Esophagus squamous epithelium (tissue), 5 donors: ENCODE data around the gene PHYKPL. TPM values are rescaled to one million over a fixed set of nuclear protein-coding genes. Genes with fewer than 3 reads are reported as not detected.

Experiments
- DNase-seq: peaks from one replicate; lab custom pipeline; 2025; lab: John Stamatoyannopoulos, UW
- H3K27ac ChIP-seq, 4 donors: fragments of 200-600 bp; sonication (generic); one replicate each; pipeline ENCODE4 v1.5.1; 2016 to 2019; ENCODE audit warnings: mild to moderate bottlenecking in 1 of 4
- H3K27me3 ChIP-seq, 4 donors: fragments of 200-600 bp; sonication (generic); 1 replicate in 3 of 4; 2 replicates in 1 of 4; pipeline versions ENCODE4 v1.5.1 to v1.6.0; 2017 to 2021; ENCODE audit warnings: antibody characterized with exemption in 1 of 4
- H3K36me3 ChIP-seq, 3 donors: fragments of 200-600 bp; sonication (generic); one replicate each; pipeline ENCODE4 v1.5.1; 2016 to 2019
- H3K4me1 ChIP-seq, 3 donors: fragments of 200-600 bp; sonication (generic); one replicate each; pipeline ENCODE4 v1.5.1; 2017 to 2019
- H3K4me3 ChIP-seq, 4 donors: fragments of 200-600 bp; sonication (generic); 1 replicate in 3 of 4; 2 replicates in 1 of 4; pipeline ENCODE4 v1.5.1; 2016 to 2019; ENCODE audit warnings: mild to moderate bottlenecking in 2 of 4, moderate library complexity in 1 of 4
- H3K9me3 ChIP-seq, 3 donors: fragments of 200-600 bp; sonication (generic); one replicate each; pipeline ENCODE4 v1.5.1; 2016 to 2019
- POLR2A ChIP-seq, 4 donors: fragments of 450-650 bp; IDR thresholded peaks; one replicate each; pipeline ENCODE4 v1.6.1; 2017; ENCODE audit warnings: antibody characterized with exemption in 4 of 4, mild to moderate bottlenecking in 4 of 4, moderate library complexity in 3 of 4
- WGBS, 2 donors: methylation state at CpG; one replicate each; pipeline ENCODE4 v1.1.5; 2018; 5-methylcytosine and 5-hydroxymethylcytosine counted together
- intact Hi-C: fragments of 100-400 bp; cut with DNase I; formaldehyde crosslinking; loops from one replicate; pipeline ENCODE4 v1.15.0; 2022
- total RNA-seq, 4 donors: library from RNA; depleted of rRNA; stranded (reverse); fragments of >200 nt; gene quantifications; one replicate each; pipeline ENCODE4 v1.1.0, GENCODE V29; 2016
- TF ChIP-seq, protein P1 (sequence below), 6 experiments: fragments of 450-650 bp in 4 of 6; fragments of 200-600 bp in 2 of 6; sonication (generic) in 2 of 6; IDR thresholded peaks; one replicate each; pipeline ENCODE4 v1.5.1; 2016 to 2019; ENCODE audit warnings: antibody characterized with exemption in 6 of 6, mild to moderate bottlenecking in 4 of 6, moderate library complexity in 4 of 6
- donor health status: DM: yes; HTN: yes; CAD: no.

The PHYKPL gene
- total RNA-seq, 4 donors from 2014 or later = 15.8 to 57.4 (median 21.9) TPM

DNA sequence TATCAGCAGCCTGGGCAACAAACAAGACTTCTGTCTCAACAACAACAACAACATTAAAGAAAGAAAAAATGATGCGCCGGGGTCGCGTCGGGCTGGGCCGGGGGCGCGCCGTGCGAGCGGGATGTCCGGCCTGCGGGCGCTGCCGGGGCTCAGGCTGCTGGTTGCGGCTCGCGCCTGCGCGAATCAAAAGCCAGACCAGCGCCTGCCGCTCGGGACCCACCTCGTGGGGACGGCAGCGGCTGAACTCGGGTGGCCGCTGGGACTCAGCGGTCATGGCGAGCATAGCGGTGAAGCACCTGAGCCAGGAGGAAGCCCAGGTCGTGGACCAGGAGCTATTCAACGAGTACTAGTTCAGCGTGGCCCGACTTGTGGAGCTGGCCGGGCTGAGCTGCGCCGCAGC lies 67.0 kb downstream of the PHYKPL start:
- Histone ChIP-seq H3K4me3 (no peak overlapping the region), H3K27ac (no peak overlapping the region), H3K36me3 (no peaks in the 10 kb centered on the region), H3K4me1 (peaks cover 8 to 10% (median 8%) of the 10 kb centered on the region in 3 donors), H3K9me3 (no peaks in the 10 kb centered on the region), H3K27me3 (peaks cover 0 to 47% (median 0%) of the 10 kb centered on the region in 4 donors)
- WGBS, 2 donors = 20 to 58% methylated on average over 7 to 16 of the region's 38 CpGs
- no peak for DNase-seq
- TF ChIP-seq, protein P1, sequence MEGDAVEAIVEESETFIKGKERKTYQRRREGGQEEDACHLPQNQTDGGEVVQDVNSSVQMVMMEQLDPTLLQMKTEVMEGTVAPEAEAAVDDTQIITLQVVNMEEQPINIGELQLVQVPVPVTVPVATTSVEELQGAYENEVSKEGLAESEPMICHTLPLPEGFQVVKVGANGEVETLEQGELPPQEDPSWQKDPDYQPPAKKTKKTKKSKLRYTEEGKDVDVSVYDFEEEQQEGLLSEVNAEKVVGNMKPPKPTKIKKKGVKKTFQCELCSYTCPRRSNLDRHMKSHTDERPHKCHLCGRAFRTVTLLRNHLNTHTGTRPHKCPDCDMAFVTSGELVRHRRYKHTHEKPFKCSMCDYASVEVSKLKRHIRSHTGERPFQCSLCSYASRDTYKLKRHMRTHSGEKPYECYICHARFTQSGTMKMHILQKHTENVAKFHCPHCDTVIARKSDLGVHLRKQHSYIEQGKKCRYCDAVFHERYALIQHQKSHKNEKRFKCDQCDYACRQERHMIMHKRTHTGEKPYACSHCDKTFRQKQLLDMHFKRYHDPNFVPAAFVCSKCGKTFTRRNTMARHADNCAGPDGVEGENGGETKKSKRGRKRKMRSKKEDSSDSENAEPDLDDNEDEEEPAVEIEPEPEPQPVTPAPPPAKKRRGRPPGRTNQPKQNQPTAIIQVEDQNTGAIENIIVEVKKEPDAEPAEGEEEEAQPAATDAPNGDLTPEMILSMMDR (IDR thresholded peaks at IDR 0.05) = no peak
- TF ChIP-seq POLR2A (IDR thresholded peaks at IDR 0.05) = no peak
- intact Hi-C loops = loop anchor here (2.0 kb wide), 1 partner anchor 93 kb away; no protein-coding TSS in a partner anchor

DNA sequence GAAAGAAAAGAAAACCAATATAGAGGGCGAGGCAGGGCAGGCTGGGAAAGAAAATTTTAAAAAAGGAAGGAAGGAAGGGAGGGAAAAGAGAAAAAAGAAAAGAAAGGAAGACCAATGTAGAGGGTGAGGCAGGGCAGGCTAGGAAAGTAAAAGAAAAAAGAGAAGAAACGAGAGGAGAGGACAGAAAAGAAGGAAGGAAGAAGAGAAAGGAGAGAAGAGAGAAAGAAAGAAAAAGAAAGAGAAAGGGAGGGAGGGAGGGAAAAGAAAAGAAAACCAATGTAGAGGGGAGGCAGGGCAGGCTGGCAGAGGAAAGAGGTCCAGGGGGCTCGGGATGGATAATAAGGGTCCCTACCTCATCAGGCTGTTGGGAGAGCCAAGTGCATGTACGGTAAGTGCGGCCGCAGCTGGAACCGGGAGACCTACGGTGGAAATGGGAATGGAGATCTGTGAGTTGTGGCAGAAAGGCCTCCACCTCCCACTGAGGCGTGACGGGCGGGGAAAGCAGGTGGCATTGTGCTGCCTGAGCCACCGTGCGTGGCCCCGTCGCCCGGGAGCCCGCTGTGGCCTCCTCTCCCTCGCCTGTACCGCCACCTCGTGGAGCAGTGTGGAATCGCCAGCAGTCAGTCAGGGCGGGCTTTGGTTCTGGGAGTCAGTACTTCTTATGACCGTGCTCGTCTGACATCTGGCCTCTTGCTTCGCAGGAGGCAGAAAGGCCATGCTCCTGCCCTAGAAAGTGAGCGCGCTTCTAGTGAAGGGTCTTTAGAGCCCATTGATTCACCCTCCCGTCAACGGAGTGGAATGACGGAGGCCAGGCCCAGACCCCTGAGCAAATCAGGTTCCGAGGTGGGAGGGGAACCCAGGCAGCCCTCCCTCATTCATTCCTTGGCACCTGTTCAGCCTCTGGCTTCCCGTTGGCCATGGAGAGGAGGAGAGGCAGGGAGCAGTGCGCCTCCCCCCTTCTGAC lies 68.5 kb downstream of the PHYKPL start:
- Histone ChIP-seq H3K9me3 (no peaks in the 10 kb centered on the region), H3K4me3 (peak overlapping the region in 2 of 4 donors; percentile 4 to 51), H3K4me1 (peaks cover 8 to 10% (median 8%) of the 10 kb centered on the region in 3 donors), H3K36me3 (no peaks in the 10 kb centered on the region), H3K27ac (no peak overlapping the region), H3K27me3 (peaks cover 0 to 47% (median 0%) of the 10 kb centered on the region in 4 donors)
- intact Hi-C loops = loop anchor here (2.0 kb wide), 1 partner anchor 91 kb away; no protein-coding TSS in a partner anchor
- TF ChIP-seq, protein P1 (IDR thresholded peaks at IDR 0.05) = peak; percentile 96 to 99 (median 98)
- TF ChIP-seq POLR2A (IDR thresholded peaks at IDR 0.05) = no peak
- WGBS, 2 donors = 14 to 20% methylated on average over 8 to 18 of the region's 33 CpGs
- DNase-seq = peak; percentile 24

DNA sequence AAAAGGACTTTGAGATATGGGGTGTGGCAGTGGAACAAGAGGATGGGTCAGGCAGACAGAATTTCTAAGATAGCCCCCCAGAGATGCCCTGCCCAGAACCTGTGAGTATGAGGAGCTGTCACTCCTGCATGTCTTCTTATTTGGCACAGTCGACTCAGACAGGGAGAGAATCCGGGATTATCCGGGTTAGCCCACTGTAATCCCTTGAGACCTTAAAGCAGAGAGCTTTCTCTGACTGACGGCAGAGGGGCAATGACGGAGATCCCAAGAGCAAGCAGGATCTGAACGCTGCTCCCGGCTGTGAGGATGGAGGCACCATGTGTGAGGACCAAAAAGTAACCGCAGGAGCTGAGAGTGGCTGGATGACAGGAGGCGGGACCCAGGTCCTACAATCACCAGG lies 70.1 kb downstream of the PHYKPL start:
- H3K27me3 ChIP-seq = peaks cover 0 to 47% (median 0%) of the 10 kb centered on the region in 4 donors
- WGBS, 2 donors = 67 to 84% methylated on average over 5 to 9 of the region's 9 CpGs
- intact Hi-C loops = no loop called here

DNA sequence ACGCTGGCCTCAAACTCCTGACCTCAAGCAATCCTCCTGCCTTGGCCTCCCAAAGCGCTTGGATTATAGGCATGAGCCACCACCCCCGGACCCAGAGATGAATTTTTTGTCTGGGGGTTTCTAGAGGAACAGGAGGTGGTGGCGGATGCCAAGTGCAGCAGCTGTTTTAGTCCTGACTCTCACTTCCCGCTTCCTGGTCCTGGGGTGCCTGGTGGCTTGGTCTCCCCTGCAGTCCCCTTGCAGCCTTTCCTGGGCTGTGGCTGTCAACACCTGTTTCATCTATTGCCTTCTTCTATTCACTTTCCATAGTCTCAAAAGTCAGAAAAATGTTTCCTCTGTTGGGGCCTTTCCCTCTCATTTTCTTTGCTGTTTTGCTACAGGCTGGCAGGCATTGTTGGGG lies 72.4 kb downstream of the PHYKPL start:
- TF ChIP-seq, protein P1 (IDR thresholded peaks at IDR 0.05) = no peak
- no peak for TF ChIP-seq POLR2A (IDR thresholded peaks at IDR 0.05)
- WGBS, 2 donors = 83 to 86% methylated on average over 5 of the region's 5 CpGs
- Histone ChIP-seq H3K36me3 (no peaks in the 10 kb centered on the region), H3K9me3 (no peaks in the 10 kb centered on the region), H3K27ac (no peak overlapping the region), H3K4me1 (peaks cover 8 to 10% (median 8%) of the 10 kb centered on the region in 3 donors), H3K27me3 (peaks cover 0 to 33% (median 0%) of the 10 kb centered on the region in 4 donors), H3K4me3 (no peak overlapping the region)
- intact Hi-C loops = no loop called here
- DNase-seq = no peak

More for the DNA sequence above, 70.1 kb downstream of the PHYKPL start:
- Histone ChIP-seq H3K36me3 (no peaks in the 10 kb centered on the region), H3K4me1 (peaks cover 8 to 10% (median 8%) of the 10 kb centered on the region in 3 donors), H3K4me3 (no peak overlapping the region), H3K9me3 (no peaks in the 10 kb centered on the region), H3K27ac (no peak overlapping the region)
- no peak for TF ChIP-seq POLR2A (IDR thresholded peaks at IDR 0.05)
- TF ChIP-seq, protein P1 (IDR thresholded peaks at IDR 0.05) = no peak
- DNase-seq = no peak

Other genes starting within 250 kb of the PHYKPL start
- not detected for gene PROP1, start 236.6 kb downstream of the PHYKPL start, total RNA-seq
- gene N4BP3, start 119.3 kb downstream of the PHYKPL start, total RNA-seq = 10 to 100 TPM; 14.0 to 32.6 (median 16.1) TPM
- 10 to 100 TPM; 43.9 to 88.1 (median 64.4) TPM for gene RMND5B, start 101.8 kb downstream of the PHYKPL start, total RNA-seq
- gene NHP2, start 78.9 kb downstream of the PHYKPL start, total RNA-seq = 100 to 1,000 TPM; 288 to 408 (median 358) TPM
- gene GMCL2, start 45.4 kb downstream of the PHYKPL start, total RNA-seq = not detected
- gene HNRNPAB, start 28.3 kb downstream of the PHYKPL start, total RNA-seq = 100 to 1,000 TPM; 123 to 150 (median 135) TPM